Muscle layer of colon (tissue), 2 donors: ENCODE data around the gene BBS1.

Experiments used
- H3K27ac ChIP-seq: one replicate; pipeline ENCODE4 v1.7.0; 2013; ENCODE audit warnings: low read depth, mild to moderate bottlenecking, low read length, moderate library complexity
- H3K27me3 ChIP-seq, 2 donors: one replicate each; pipeline ENCODE4 v1.7.0; 2013; ENCODE audit warnings: low read length in 2 of 2, mild to moderate bottlenecking in 2 of 2; ENCODE audit not compliant: insufficient read depth in 2 of 2, control insufficient read depth in 1 of 2
- H3K36me3 ChIP-seq: one replicate; pipeline ENCODE4 v1.7.0; 2013; ENCODE audit warnings: mild to moderate bottlenecking, low read length; ENCODE audit not compliant: insufficient read depth
- H3K4me1 ChIP-seq: one replicate; pipeline ENCODE4 v1.7.0; 2013; ENCODE audit warnings: mild to moderate bottlenecking, low read length; ENCODE audit not compliant: insufficient read depth
- H3K4me3 ChIP-seq, 2 donors: one replicate each; pipeline ENCODE4 v1.7.0; 2013; ENCODE audit warnings: low read length in 2 of 2, low read depth in 1 of 2, mild to moderate bottlenecking in 1 of 2, moderate library complexity in 1 of 2
- H3K9ac ChIP-seq: one replicate; pipeline ENCODE4 v1.7.0; 2013; ENCODE audit warnings: low read length
- H3K9me3 ChIP-seq: one replicate; pipeline ENCODE4 v1.7.0; 2013; ENCODE audit warnings: mild to moderate bottlenecking, low read length
- donor health status: abdominal sarcoma.
- donor health status: Adenocarcinoma of cecum.

Gene BBS1

GRCh38 chr11:66469441-66469840, 41.0 kb upstream of the BBS1 start:
- H3K4me3 ChIP-seq: no peak overlapping the region
- H3K27me3 ChIP-seq: no peaks in the 10 kb centered on the region
- peaks cover 42% of the 10 kb centered on the region for H3K36me3 ChIP-seq
- H3K9ac ChIP-seq: no peak overlapping the region
- no peak overlapping the region for H3K27ac ChIP-seq
- peaks cover 21% of the 10 kb centered on the region for H3K4me1 ChIP-seq
- no peaks in the 10 kb centered on the region for H3K9me3 ChIP-seq

GRCh38 chr11:66470015-66470414, 40.4 kb upstream of the BBS1 start:
- Histone ChIP-seq H3K9ac (no peak overlapping the region), H3K27ac (no peak overlapping the region), H3K27me3 (no peaks in the 10 kb centered on the region), H3K9me3 (no peaks in the 10 kb centered on the region), H3K4me1 (peaks cover 21% of the 10 kb centered on the region), H3K4me3 (no peak overlapping the region), H3K36me3 (peaks cover 43% of the 10 kb centered on the region)

- no peak overlapping the region for H3K4me3 ChIP-seq
- peaks cover 43% of the 10 kb centered on the region for H3K36me3 ChIP-seq
Measured at GRCh38 chr11:66471142-66471541, 39.3 kb upstream of the BBS1 start.

DNA sequence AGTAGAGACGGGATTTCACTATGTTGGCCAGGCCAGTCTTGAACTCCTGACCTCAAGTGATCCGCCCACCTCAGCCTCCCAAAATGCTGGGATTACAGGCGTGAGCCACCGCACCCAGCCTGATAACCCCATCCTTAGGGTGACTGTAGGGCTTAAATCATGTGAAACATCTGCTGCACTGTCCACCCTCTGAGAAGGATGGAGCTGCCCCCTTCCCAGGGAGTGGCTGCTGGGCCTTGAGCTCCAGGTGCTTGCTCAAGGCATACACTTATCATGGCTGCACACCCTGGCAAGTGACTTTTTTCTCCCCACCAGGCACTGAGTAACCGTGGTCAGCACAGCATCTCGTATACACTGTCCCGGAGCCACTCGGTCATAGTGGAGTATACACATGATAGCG, 38.4 kb upstream of the BBS1 start:
- Histone ChIP-seq H3K4me3 (no peak overlapping the region), H3K27me3 (no peaks in the 10 kb centered on the region), H3K36me3 (peaks cover 43% of the 10 kb centered on the region), H3K4me1 (peaks cover 10% of the 10 kb centered on the region), H3K9ac (no peak overlapping the region), H3K9me3 (no peaks in the 10 kb centered on the region), H3K27ac (no peak overlapping the region)

More at GRCh38 chr11:66471142-66471541, 39.3 kb upstream of the BBS1 start:
- Histone ChIP-seq H3K27me3 (no peaks in the 10 kb centered on the region), H3K27ac (no peak overlapping the region), H3K4me1 (peaks cover 11% of the 10 kb centered on the region), H3K9ac (no peak overlapping the region), H3K9me3 (no peaks in the 10 kb centered on the region)

- Histone ChIP-seq H3K36me3 (peaks cover 43% of the 10 kb centered on the region), H3K4me1 (peaks cover 1% of the 10 kb centered on the region), H3K9me3 (no peaks in the 10 kb centered on the region), H3K4me3 (no peak overlapping the region), H3K27me3 (no peaks in the 10 kb centered on the region), H3K27ac (no peak overlapping the region), H3K9ac (no peak overlapping the region)
Measured at GRCh38 chr11:66473167-66473566, 37.3 kb upstream of the BBS1 start.

DNA sequence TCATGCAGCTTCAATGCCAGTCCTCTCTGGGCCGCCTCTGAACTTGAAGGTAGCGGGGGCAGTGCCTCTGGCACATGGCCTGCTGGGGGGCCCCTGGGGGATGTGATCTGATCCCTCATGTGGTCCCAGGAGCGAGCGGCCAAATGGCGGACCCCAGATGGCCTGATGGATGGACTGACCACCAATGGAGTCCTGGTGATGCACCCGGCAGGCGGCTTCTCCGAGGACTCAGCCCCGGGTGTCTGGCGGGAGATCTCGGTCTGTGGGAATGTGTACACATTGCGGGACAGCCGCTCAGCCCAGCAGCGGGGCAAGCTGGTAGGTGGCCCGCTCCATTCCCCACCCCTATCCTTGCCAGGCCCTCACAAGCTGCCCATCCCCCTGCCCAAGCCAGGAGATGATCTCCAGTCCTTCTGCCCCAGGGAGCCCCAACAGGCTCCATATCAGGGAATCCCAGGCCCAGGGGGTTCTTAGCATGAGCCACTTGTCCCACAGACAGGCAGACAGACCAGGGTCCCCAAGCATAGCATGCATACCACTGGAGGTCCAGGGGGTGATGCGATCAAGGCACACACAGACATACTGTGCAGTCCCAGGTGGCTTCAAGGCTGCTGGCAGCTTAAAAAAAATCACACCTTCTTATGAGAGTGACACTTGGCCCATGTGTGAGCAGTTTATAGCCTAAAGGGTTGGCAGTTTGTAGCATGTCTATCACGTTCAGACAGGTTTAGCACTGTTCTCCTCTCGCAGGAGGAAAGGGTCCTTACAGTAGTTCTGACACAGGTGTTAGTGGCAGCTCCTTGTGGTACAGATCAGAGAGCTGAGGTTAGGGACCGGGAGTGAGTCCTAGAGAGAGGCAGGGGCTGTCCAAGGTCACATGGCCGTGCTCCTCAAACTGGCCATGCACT, 36.6 kb upstream of the BBS1 start:
- H3K9me3 ChIP-seq: no peaks in the 10 kb centered on the region
- no peak overlapping the region for H3K9ac ChIP-seq
- no peak overlapping the region for H3K4me3 ChIP-seq
- no peaks in the 10 kb centered on the region for H3K27me3 ChIP-seq
- H3K4me1 ChIP-seq: peaks cover 4% of the 10 kb centered on the region
- no peak overlapping the region for H3K27ac ChIP-seq
- peaks cover 43% of the 10 kb centered on the region for H3K36me3 ChIP-seq

DNA sequence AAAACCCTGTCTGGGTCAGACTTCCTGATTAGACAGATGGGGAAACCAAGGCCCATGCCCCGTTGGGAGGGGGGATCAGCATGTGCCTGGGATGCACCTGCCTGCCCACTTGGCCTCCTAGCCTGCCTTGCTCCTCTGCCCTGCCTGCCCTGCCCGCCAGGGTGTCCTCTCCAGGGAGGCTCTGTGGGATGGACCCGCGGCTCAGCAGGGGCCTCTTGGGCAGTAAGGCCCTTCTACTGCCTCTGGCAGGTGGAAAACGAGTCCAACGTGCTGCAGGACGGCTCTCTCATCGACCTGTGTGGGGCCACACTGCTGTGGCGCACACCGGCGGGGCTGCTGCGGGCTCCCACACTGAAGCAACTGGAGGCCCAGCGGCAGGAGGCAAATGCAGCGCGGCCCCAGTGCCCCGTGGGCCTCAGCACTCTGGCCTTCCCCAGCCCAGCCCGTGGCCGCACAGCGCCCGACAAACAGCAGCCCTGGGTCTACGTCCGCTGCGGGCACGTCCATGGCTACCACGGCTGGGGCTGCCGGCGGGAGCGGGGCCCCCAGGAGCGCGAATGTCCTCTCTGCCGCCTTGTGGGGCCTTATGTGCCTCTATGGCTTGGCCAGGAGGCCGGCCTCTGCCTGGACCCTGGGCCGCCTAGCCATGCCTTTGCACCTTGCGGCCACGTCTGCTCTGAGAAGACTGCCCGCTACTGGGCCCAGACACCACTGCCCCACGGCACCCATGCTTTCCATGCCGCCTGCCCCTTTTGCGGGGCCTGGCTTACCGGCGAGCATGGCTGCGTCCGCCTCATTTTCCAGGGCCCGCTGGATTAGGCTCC, 34.9 kb upstream of the BBS1 start:
- Histone ChIP-seq H3K36me3 (peaks cover 33% of the 10 kb centered on the region), H3K9ac (no peak overlapping the region), H3K27me3 (no peaks in the 10 kb centered on the region), H3K27ac (no peak overlapping the region), H3K4me1 (peaks cover 11% of the 10 kb centered on the region), H3K4me3 (no peak overlapping the region), H3K9me3 (no peaks in the 10 kb centered on the region)

GRCh38 chr11:66476173-66476840, 34.1 kb upstream of the BBS1 start:
- Histone ChIP-seq H3K9me3 (no peaks in the 10 kb centered on the region), H3K36me3 (peaks cover 25% of the 10 kb centered on the region), H3K4me1 (peaks cover 14% of the 10 kb centered on the region), H3K9ac (no peak overlapping the region), H3K27ac (no peak overlapping the region), H3K4me3 (no peak overlapping the region), H3K27me3 (no peaks in the 10 kb centered on the region)

DNA sequence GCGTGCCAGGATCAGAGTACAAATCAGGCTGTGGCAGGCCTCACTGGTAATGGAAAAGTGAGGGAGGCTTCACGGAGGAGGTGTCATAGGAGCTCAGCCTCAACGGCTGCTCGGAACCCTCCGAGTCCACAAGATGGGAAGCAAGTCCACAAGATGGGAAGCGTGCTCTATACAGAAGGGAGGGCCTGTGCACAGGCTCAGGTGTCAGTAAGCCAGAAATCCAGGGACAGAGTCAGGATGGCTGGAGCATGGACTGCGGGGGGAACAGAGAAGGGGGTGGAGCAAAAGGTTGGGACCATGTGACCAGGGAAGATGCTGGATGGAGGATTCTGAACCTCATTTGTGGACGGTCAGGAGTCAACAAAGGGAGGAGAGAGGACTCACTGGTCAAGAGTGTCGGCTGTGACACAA, 33.6 kb upstream of the BBS1 start:
- no peak overlapping the region for H3K9ac ChIP-seq
- H3K4me3 ChIP-seq: no peak overlapping the region
- peaks cover 14% of the 10 kb centered on the region for H3K4me1 ChIP-seq
- H3K9me3 ChIP-seq: no peaks in the 10 kb centered on the region
- H3K27ac ChIP-seq: no peak overlapping the region
- H3K36me3 ChIP-seq: peaks cover 23% of the 10 kb centered on the region
- H3K27me3 ChIP-seq: no peaks in the 10 kb centered on the region

DNA sequence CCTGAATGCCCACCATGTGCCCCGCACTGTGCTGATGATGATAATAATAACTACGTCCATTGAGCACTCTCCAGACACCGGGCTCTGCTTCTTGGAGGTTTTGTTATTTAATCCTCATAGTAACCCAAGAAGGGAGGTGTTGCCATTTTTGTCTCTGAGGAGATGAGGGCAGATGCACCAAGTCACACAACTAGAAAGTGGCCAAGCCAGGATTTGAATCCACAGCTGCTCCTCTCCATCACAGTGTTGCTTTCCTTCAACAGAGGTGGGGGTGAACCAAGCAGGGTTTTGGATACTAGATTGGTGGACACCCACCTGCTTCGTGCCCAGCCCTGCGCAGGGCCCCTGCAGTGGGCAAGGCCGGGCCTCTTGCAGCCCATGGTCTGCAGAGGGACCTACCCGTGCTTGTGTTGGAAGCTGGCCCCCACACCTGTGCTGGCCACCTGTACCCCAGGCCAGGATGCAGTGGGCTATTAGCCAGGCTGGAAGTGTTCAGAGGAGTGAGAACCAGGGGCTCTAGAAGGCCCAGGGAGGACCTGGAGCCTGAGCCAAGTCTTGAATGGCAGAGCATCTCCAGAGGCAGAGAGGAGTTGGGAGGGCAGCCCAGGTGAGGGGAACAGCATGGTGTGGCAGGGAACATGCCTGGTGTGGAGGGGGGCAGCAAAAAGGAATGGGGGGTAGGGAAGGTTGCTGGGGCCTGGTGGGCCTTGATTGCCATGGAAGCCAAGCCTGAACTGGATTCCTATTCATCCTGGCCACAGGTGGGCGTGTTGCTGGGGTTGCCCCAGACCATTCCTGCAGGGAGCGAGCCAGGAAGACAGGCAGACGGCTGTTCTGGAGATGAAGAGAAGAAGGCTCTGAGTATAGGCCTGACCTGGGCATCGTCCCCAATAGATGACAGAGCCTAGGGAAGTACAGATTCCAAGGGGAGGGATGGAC, 32.9 kb upstream of the BBS1 start:
- Histone ChIP-seq H3K9ac (no peak overlapping the region), H3K27ac (no peak overlapping the region), H3K36me3 (peaks cover 18% of the 10 kb centered on the region), H3K4me1 (peaks cover 14% of the 10 kb centered on the region), H3K9me3 (no peaks in the 10 kb centered on the region), H3K4me3 (no peak overlapping the region), H3K27me3 (no peaks in the 10 kb centered on the region)
